GM12873 (cell line): ENCODE data around the gene ST8SIA1.

ENCODE experiments used
- CTCF ChIP-seq: IDR thresholded peaks from 2 replicates; pipeline ENCODE4 v1.5.1; 2012; ENCODE audit warnings: low read depth, mild to moderate bottlenecking, moderate library complexity, low read length, control low read depth; ENCODE audit not compliant: insufficient read depth; ENCODE audit errors: missing control alignments

The ST8SIA1 gene

DNA sequence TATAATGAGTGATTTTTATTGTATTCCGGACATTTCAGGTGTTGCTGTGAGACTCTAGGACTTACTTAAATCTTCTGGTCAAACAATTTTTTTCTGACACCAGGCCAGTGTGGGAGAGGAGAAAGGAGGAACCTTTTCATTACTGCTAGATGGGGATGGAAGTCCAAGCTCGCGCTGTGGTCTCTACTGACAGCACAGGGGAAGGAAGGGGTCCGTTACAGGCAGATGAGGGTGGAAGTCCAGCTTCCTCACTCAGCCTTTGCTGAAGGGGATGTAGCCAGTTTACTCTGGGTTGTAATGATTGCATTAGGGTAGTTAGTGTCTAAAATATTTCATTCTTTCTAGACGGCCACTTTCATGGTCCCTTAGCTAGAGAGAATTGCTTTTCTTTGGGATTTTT, 26.3 kb upstream of the ST8SIA1 start:
- TF ChIP-seq CTCF, result no peak

GRCh38 chr12:22357531-22357930, 23.0 kb upstream of the ST8SIA1 start:
- no peak for TF ChIP-seq CTCF

DNA sequence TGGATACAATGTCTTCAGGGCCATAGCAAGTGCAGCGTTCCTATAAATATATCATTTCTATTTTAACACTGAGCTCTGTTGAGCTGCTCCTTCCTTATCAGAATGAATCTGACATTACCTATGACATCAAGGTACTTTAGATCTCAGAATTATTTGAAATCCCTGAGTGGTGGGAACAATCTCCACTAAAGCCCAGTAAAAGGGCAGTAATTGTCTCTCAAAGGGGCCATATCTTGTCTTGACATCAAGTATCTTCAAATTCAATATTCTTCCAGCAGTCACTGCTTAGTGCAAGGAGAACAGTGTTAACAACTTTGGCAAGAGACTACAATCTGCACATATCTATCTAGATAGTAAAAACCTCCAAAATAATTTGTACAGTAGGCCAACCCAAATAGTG, 21.7 kb upstream of the ST8SIA1 start:
- TF ChIP-seq CTCF, result no peak

DNA sequence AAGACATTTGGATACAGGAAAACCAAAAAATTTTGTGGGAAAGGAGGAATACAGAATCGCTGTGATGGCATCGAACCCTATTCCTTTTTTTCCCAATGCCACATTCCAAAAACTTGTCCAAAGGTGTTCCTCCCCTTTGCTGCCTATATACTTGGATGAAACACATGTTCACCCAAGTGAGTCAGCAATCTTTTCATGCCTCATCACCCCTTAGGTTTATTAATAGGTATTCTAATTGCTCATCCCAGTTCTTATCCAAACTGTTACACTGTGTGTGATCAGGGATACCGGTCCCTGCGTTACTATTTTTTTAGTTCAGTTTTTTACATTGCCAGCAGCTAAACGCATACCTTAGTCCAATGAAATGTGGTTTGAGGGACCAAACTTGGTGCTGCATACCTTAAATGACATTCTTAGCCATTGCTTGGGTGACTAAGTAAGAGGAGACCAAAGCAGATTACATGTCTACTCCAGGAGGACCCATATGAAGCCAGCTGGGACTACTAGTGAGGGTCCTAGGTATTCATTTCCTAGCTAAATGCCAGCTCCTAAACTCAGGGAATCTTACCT, 20.6 kb upstream of the ST8SIA1 start:
- TF ChIP-seq CTCF, result no peak

- TF ChIP-seq CTCF, result no peak
These were observed 19.3 kb upstream of the ST8SIA1 start for GRCh38 chr12:22353615-22354325.

- no peak for TF ChIP-seq CTCF
These were observed 16.4 kb upstream of the ST8SIA1 start for GRCh38 chr12:22350886-22351285.

- no peak for TF ChIP-seq CTCF
These were observed 13.7 kb upstream of the ST8SIA1 start for GRCh38 chr12:22348208-22348607.

DNA sequence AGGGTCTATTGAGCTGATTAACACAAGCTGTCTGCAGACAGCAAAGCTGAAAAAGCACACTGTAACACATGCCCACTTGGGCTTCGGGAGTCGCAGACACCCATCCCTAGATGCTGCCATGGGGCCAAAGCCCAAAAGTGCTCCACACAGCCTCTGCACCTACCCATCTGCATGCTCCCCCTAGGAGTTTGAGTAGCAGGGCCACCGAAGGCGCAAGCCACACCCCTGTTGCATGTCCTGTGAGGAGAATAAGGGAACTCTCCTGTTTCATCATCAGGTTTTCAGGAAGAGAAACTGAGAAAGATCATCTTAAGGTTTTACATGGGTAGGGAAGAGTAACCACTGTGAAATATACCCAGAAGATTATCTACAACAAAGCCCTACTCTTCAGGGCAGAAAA, 5.6 kb upstream of the ST8SIA1 start:
- no peak for TF ChIP-seq CTCF
